Tibial nerve (tissue), 3 donors: ENCODE results near the gene SLC25A45.
A peak's percentile ranks its signal among the peaks of the same experiment; 100 is the strongest.

Experiments used
- POLR2A ChIP-seq, 2 donors: fragments of 450-650 bp; IDR thresholded peaks; one replicate each; pipeline ENCODE4 v1.6.1; 2017; ENCODE audit warnings: antibody characterized with exemption in 2 of 2, mild to moderate bottlenecking in 2 of 2, moderate library complexity in 2 of 2
- TF ChIP-seq, protein P1 (sequence below), 5 experiments: fragments of 200-600 bp in 3 of 5; fragments of 450-650 bp in 2 of 5; sonication (generic) in 3 of 5; IDR thresholded peaks; one replicate each; pipeline ENCODE4 v1.5.1; 2016 to 2019; ENCODE audit warnings: antibody characterized with exemption in 5 of 5, mild to moderate bottlenecking in 3 of 5, moderate library complexity in 2 of 5

DNA sequence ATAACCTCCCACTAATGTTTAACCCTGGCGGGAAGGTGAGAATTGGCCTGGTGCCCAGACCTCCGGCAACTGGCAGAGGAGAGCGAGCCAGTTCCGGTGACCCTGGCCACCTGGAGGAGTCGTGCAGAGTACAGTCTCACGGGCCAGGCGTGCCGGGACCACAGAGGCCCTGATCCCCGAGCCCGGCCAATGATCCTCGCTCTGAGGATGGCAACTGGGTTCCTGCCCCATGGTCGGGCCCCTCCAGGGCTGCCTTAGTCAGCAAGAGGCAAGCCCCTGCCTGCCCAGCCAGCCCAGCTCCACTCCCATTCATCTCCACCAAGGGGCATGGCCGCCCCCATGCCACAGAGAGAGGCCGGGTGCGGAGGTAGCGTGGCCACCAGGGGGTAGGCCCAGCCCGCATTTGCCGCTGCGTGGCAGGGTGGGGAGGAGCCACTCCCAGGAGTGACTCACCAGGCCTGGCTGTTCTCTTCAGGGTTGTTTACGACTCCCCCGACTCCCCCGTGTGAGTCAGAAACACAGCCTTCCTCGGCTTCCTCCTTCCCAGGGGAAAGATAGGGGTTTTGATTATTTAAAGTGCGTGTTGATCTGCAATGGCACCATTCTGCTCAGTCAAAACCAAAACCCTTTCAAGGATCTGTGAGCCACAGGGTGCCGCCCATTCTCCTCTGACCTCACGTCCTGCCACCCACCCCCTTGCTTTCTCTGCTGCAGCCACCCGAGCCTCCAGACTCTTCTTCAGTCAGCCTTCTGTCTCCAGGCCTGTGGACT is at the start of gene SLC25A45:
- TF ChIP-seq, protein P1, sequence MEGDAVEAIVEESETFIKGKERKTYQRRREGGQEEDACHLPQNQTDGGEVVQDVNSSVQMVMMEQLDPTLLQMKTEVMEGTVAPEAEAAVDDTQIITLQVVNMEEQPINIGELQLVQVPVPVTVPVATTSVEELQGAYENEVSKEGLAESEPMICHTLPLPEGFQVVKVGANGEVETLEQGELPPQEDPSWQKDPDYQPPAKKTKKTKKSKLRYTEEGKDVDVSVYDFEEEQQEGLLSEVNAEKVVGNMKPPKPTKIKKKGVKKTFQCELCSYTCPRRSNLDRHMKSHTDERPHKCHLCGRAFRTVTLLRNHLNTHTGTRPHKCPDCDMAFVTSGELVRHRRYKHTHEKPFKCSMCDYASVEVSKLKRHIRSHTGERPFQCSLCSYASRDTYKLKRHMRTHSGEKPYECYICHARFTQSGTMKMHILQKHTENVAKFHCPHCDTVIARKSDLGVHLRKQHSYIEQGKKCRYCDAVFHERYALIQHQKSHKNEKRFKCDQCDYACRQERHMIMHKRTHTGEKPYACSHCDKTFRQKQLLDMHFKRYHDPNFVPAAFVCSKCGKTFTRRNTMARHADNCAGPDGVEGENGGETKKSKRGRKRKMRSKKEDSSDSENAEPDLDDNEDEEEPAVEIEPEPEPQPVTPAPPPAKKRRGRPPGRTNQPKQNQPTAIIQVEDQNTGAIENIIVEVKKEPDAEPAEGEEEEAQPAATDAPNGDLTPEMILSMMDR (IDR thresholded peaks at IDR 0.05), result peak; percentile 80 to 99 (median 96)
- peak; percentile 43 to 81 for TF ChIP-seq POLR2A (IDR thresholded peaks at IDR 0.05)
